HepG2 (cell line): ENCODE results near the gene SYTL2. TPM values are rescaled to one million over a fixed set of nuclear protein-coding genes. Genes with fewer than 3 reads are reported as not detected.

Experiments used
- ATAC-seq: fragments of 200-7000 bp; cut with Tn5 transposase; 3 replicates; pipeline ENCODE4 v1.9.1; 2020; ENCODE audit warnings: mild to moderate bottlenecking, moderate library complexity
- BruUV-seq: library from RNA; stranded (reverse); fragments of 400-500 nt; replicated peaks from 2 replicates; lab custom pipeline; 2021; lab: Mats Ljungman, UMichigan
- CTCF ChIA-PET: fragments of 300-600 bp; formaldehyde crosslinking; extraction: SDS; loops from one replicate; lab custom pipeline; 2021; ENCODE audit warnings: low total read pairs, inconsistent platforms, low intra/inter-chr PET ratio; lab: Yijun Ruan, JAX
- POLR2A ChIA-PET: fragments of 350-600 bp; sonication (Branson Sonifier 250); formaldehyde crosslinking; loops from one replicate; lab custom pipeline; 2020; ENCODE audit warnings: antibody characterized with exemption, inconsistent platforms; lab: Yijun Ruan, JAX
- DNase-seq: peaks from one replicate; pipeline ENCODE4 v3.0.0-alpha.2; 2015; ENCODE audit warnings: low spot score
- FAIRE-seq: peaks from 3 replicates; lab custom pipeline; 2011; peaks lifted over from hg19 to GRCh38; lab: Jason Lieb, UNC
- H2AFZ ChIP-seq: one replicate; pipeline ENCODE4 v1.6.1; 2011; ENCODE audit warnings: low read length, inconsistent platforms
- H3K27ac ChIP-seq: fragments of 300-600 bp; 3 replicates; pipeline ENCODE4 v1.8.0; 2011; ENCODE audit warnings: mixed run types, mild to moderate bottlenecking, mixed read lengths, low read length, inconsistent platforms; ENCODE audit not compliant: insufficient read depth; ENCODE audit errors: extremely low read length
- H3K27me3 ChIP-seq, 2 experiments: fragments of 200-600 bp in 1 of 2; 2 replicates in 1 of 2; 3 replicates in 1 of 2; pipeline versions ENCODE4 v1.6.0 to v1.8.0; 2011; ENCODE audit warnings: low read length in 2 of 2, mild to moderate bottlenecking in 2 of 2, moderate library complexity in 2 of 2, inconsistent platforms in 1 of 2; ENCODE audit not compliant: insufficient read depth in 2 of 2, control insufficient read depth in 1 of 2
- H3K36me3 ChIP-seq, 2 experiments: fragments of 200-600 bp in 1 of 2; replicated peaks in 1 of 2; 2 replicates in 1 of 2; 3 replicates in 1 of 2; pipeline versions ENCODE4 v1.5.1 to v1.8.0; 2011; ENCODE audit warnings: low read length in 2 of 2, inconsistent platforms in 1 of 2; ENCODE audit not compliant: insufficient read depth in 2 of 2, control insufficient read depth in 1 of 2
- H3K4me1 ChIP-seq: 2 replicates; pipeline ENCODE4 v1.5.1; 2012; ENCODE audit warnings: low read length, inconsistent platforms; ENCODE audit not compliant: insufficient read depth
- H3K4me2 ChIP-seq: 2 replicates; pipeline ENCODE4 v1.6.0; 2011; ENCODE audit warnings: low read depth, low read length, inconsistent platforms
- H3K4me3 ChIP-seq, 3 experiments: fragments of 200-600 bp in 1 of 3; sonication (generic), shearing (Covaris generic) in 1 of 3; replicated peaks in 1 of 3; 2 replicates each; pipeline ENCODE4 v1.5.1; 2011 to 2016; ENCODE audit warnings: low read length in 3 of 3, inconsistent platforms in 2 of 3, low read depth in 2 of 3, mild to moderate bottlenecking in 2 of 3, control low read depth in 1 of 3, mixed read lengths in 1 of 3; ENCODE audit not compliant: insufficient read depth in 1 of 3
- H3K79me2 ChIP-seq: one replicate; pipeline ENCODE4 v1.6.1; 2011; ENCODE audit warnings: low read length, inconsistent platforms; ENCODE audit not compliant: insufficient read depth
- H3K9ac ChIP-seq: 2 replicates; pipeline ENCODE4 v1.6.0; 2011; ENCODE audit warnings: mild to moderate bottlenecking, low read depth, low read length, inconsistent platforms; ENCODE audit not compliant: insufficient read depth
- H3K9me3 ChIP-seq: 2 replicates; pipeline ENCODE4 v1.5.1; 2012; ENCODE audit warnings: mild to moderate bottlenecking, low read length
- H4K20me1 ChIP-seq: 2 replicates; pipeline ENCODE4 v1.6.0; 2011; ENCODE audit warnings: inconsistent platforms, mild to moderate bottlenecking, low read length, moderate library complexity; ENCODE audit not compliant: insufficient read depth
- BRCA1 ChIP-seq: sonication (generic); formaldehyde crosslinking; IDR thresholded peaks from 2 replicates; pipeline ENCODE4 v1.4.0; 2020; ENCODE audit warnings: missing genetic modification reagents
- CEBPB ChIP-seq: IDR thresholded peaks from 2 replicates; pipeline ENCODE4 v1.6.1; 2011; ENCODE audit warnings: low read depth, low read length, improper control_type of control experiment, borderline replicate concordance
- ESRRA ChIP-seq: sonication (generic); formaldehyde crosslinking; IDR thresholded peaks from 2 replicates; pipeline ENCODE4 v1.5.1; 2020; ENCODE audit warnings: mild to moderate bottlenecking, low read depth, missing genetic modification reagents
- GATA4 ChIP-seq: sonication (generic); IDR thresholded peaks from 2 replicates; pipeline ENCODE4 v1.6.1; 2016; ENCODE audit warnings: antibody characterized with exemption, low read depth, borderline replicate concordance
- HNRNPH1 ChIP-seq: fragments of 200-400 bp; formaldehyde crosslinking; optimal IDR thresholded peaks from 2 replicates; pipeline ENCODE3; 2017; ENCODE audit warnings: mild to moderate bottlenecking, low read depth, low read length
- PLRG1 ChIP-seq: fragments of 450-650 bp; conservative IDR thresholded peaks from 2 replicates; pipeline ENCODE4 v1.6.1; 2016
- RAD51 ChIP-seq: fragments of 450-650 bp; IDR thresholded peaks from 2 replicates; pipeline ENCODE4 v1.6.1; 2016; ENCODE audit warnings: borderline replicate concordance
- SIN3B ChIP-seq: fragments of 150-350 bp; IDR thresholded peaks from 2 replicates; pipeline ENCODE4 v1.6.1; 2014; ENCODE audit warnings: low read length
- SMAD9 ChIP-seq: sonication (generic); formaldehyde crosslinking; IDR thresholded peaks from 2 replicates; pipeline ENCODE4 v1.5.1; 2020; ENCODE audit warnings: mild to moderate bottlenecking, missing genetic modification reagents
- SP2 ChIP-seq: sonication (generic); formaldehyde crosslinking; IDR thresholded peaks from 2 replicates; pipeline ENCODE4 v1.5.1; 2020; ENCODE audit warnings: mild to moderate bottlenecking, missing genetic modification reagents
- TEAD3 ChIP-seq: optimal IDR thresholded peaks from 2 replicates; pipeline ENCODE3; 2016; ENCODE audit warnings: borderline replicate concordance
- WIZ ChIP-seq: sonication (generic); formaldehyde crosslinking; IDR thresholded peaks from 2 replicates; pipeline ENCODE4 v1.5.1; 2020; ENCODE audit warnings: mild to moderate bottlenecking, missing genetic modification reagents
- ZNF343 ChIP-seq: sonication (generic); formaldehyde crosslinking; IDR thresholded peaks from 2 replicates; pipeline ENCODE4 v1.4.0; 2020; ENCODE audit warnings: mild to moderate bottlenecking, missing genetic modification reagents
- ZNF614 ChIP-seq: IDR thresholded peaks from 2 replicates; pipeline ENCODE4 v1.6.1; 2018; ENCODE audit warnings: missing biosample characterization, missing genetic modification reagents, inconsistent platforms, borderline replicate concordance
- ZSCAN25 ChIP-seq: sonication (generic); formaldehyde crosslinking; IDR thresholded peaks from 2 replicates; pipeline ENCODE4 v1.8.0; 2022; ENCODE audit warnings: mild to moderate bottlenecking, missing genetic modification reagents
- WGBS: methylation state at CpG from one replicate; pipeline ENCODE4 v1.1.6; 2017; ENCODE audit warnings: low lambda C conversion rate; 5-methylcytosine and 5-hydroxymethylcytosine counted together
- in situ Hi-C: cut with HindIII; loops from 2 replicates; pipeline ENCODE4 v1.10.0; 2017; ENCODE audit warnings: low pct_unique_long_range_greater_than_20kb; ENCODE audit not compliant: extremely low pct_ligation_motif_present
- intact Hi-C: fragments of 100-400 bp; cut with micrococcal nuclease; formaldehyde crosslinking; loops from one replicate; pipeline ENCODE4 v1.10.0; 2022; ENCODE audit not compliant: unreplicated experiment
- polyA plus RNA-seq, 8 experiments: library from polyadenylated mRNA; depleted of rRNA in 3 of 8; stranded (reverse) in 7 of 8; unstranded in 1 of 8; fragments of >200 nt; fragmentation: Illumina TruSeq in 4 of 8; extraction: Trizol in 4 of 8; gene quantifications; 2 replicates each; pipeline versions ENCODE4 v1.2.1 to v1.2.3, GENCODE V29; 2011 to 2016; ENCODE audit warnings: low read depth in 4 of 8, missing spikeins in 1 of 8, mixed read lengths in 1 of 8; ENCODE audit not compliant: insufficient read depth in 1 of 8
- total RNA-seq, 5 experiments: library from RNA; depleted of rRNA; stranded (reverse); fragments of >200 nt; fragmentation: Illumina TruSeq; extraction: Trizol; gene quantifications; 2 replicates each; pipeline ENCODE4 v1.2.3, GENCODE V29; 2016; ENCODE audit warnings: low read depth in 1 of 5
- TF ChIP-seq, protein P1 (sequence below): IDR thresholded peaks from 2 replicates; pipeline ENCODE4 v1.6.1; 2018; ENCODE audit warnings: missing genetic modification reagents, mild to moderate bottlenecking, missing compliant biosample characterization
- TF ChIP-seq, protein P2 (sequence below): IDR thresholded peaks from 2 replicates; pipeline ENCODE4 v1.6.1; 2016; ENCODE audit warnings: low read depth, borderline replicate concordance

Gene SYTL2
- total and polyA plus RNA-seq, 2 of the 13 experiments (the other 11 are each of a cell fraction or from before 2014, with no cell fraction given) = 0.77 to 0.90 TPM

DNA sequence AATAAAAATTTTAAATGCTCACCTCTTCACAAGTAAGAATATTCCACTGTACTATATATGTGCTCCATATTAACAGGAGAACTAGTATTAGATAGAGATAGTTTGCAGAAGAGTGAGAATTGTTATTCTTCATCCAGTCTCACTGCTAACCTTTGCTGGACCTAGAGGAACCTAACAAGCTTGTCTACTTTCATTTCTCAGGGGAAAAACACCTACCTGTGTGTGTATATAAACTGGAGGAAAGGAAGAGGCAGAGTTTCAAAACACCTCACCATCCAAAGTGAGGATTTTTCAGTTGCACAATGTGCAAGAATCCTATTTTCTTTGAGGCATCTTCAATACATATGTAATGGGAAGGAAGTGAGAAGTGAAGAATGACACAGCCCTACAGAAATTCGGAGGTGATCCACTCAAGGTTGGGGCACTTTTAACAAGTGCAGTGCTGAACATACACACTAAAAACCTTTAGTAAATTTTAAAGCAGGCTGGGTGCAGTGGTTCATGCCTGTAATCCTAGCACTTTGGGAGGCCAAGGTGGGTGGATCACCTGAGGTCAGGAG is 52.4 kb downstream of the SYTL2 start:
- H3K79me2 ChIP-seq = no peaks in the 10 kb centered on the region
- 0% methylated on average over 1 of the region's 1 CpG for WGBS
- H3K9me3 ChIP-seq = no peaks in the 10 kb centered on the region
- DNase-seq = no peak
- no peaks in the 10 kb centered on the region for H4K20me1 ChIP-seq
- ChIA-PET CTCF (no interaction called here), POLR2A (no interaction called here)
- intact Hi-C loops = no loop called here
- in situ Hi-C loops = no loop called here
- H3K27ac ChIP-seq = no peak overlapping the region
- H3K36me3 ChIP-seq = no peaks in the 10 kb centered on the region
- H2AFZ ChIP-seq = no peak overlapping the region
- no peak overlapping the region for H3K4me3 ChIP-seq
- no TSS peak for BruUV-seq
- TF ChIP-seq HNRNPH1 (no peak), GATA4 (no peak), SP2 (CRISPR knock-in tag) (no peak), SMAD9 (CRISPR knock-in tag) (no peak), WIZ (no peak), ESRRA (CRISPR knock-in tag) (no peak), RAD51 (no peak), ZNF343 (no peak), PLRG1 (no peak), ZNF614 (no peak), CEBPB (no peak), SIN3B (no peak), TEAD3 (CRISPR knock-in tag) (no peak), BRCA1 (CRISPR knock-in tag) (no peak), ZSCAN25 (no peak)
- TF ChIP-seq, protein P1, sequence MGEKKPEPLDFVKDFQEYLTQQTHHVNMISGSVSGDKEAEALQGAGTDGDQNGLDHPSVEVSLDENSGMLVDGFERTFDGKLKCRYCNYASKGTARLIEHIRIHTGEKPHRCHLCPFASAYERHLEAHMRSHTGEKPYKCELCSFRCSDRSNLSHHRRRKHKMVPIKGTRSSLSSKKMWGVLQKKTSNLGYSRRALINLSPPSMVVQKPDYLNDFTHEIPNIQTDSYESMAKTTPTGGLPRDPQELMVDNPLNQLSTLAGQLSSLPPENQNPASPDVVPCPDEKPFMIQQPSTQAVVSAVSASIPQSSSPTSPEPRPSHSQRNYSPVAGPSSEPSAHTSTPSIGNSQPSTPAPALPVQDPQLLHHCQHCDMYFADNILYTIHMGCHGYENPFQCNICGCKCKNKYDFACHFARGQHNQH = no peak
- TF ChIP-seq, protein P2, sequence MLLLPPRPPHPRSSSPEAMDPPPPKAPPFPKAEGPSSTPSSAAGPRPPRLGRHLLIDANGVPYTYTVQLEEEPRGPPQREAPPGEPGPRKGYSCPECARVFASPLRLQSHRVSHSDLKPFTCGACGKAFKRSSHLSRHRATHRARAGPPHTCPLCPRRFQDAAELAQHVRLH = no peak
- H3K27me3 ChIP-seq = no peaks in the 10 kb centered on the region
- no peak for ATAC-seq
- no peaks in the 10 kb centered on the region for H3K4me1 ChIP-seq
- no peak overlapping the region for H3K9ac ChIP-seq
- no peak overlapping the region for H3K4me2 ChIP-seq
- no peak for FAIRE-seq
